ENCODE data around the gene TFF2.

The TFF2 gene

GRCh38 chr21:42384156-42384945 is 33.6 kb upstream of the TFF2 start:
- DNase-seq (ENCODE audit: low read depth), result no peak
- no peak overlapping the region for H3K4me3 ChIP-seq (ENCODE audit: low read length)
- TF ChIP-seq CTCF (conservative IDR thresholded peaks at IDR 0.05; ENCODE audit: low read depth, low read length), result no peak

GRCh38 chr21:42383331-42383730 is 32.5 kb upstream of the TFF2 start:
- DNase-seq (ENCODE audit: low read depth), result no peak
- TF ChIP-seq CTCF (conservative IDR thresholded peaks at IDR 0.05; ENCODE audit: low read depth, low read length), result no peak
- no peak overlapping the region for H3K4me3 ChIP-seq (ENCODE audit: low read length)

GRCh38 chr21:42382915-42383314 is 32.1 kb upstream of the TFF2 start:
- no peak for DNase-seq (ENCODE audit: low read depth)
- no peak overlapping the region for H3K4me3 ChIP-seq (ENCODE audit: low read length)

GRCh38 chr21:42381347-42381984 is 30.7 kb upstream of the TFF2 start:
- peak; percentile 66 for TF ChIP-seq CTCF (conservative IDR thresholded peaks at IDR 0.05; ENCODE audit: low read depth, low read length)
- DNase-seq (ENCODE audit: low read depth), result no peak
- H3K4me3 ChIP-seq (ENCODE audit: low read length), result no peak overlapping the region

More at GRCh38 chr21:42382915-42383314, 32.1 kb upstream of the TFF2 start:
- no peak for TF ChIP-seq CTCF (conservative IDR thresholded peaks at IDR 0.05; ENCODE audit: low read depth, low read length)

- no peak for DNase-seq (ENCODE audit: low read depth)
- no peak overlapping the region for H3K4me3 ChIP-seq (ENCODE audit: low read length)
- TF ChIP-seq CTCF (conservative IDR thresholded peaks at IDR 0.05; ENCODE audit: low read depth, low read length), result no peak
Observed at GRCh38 chr21:42379426-42380215, 28.8 kb upstream of the TFF2 start.

GRCh38 chr21:42378418-42378817 is 27.6 kb upstream of the TFF2 start:
- H3K4me3 ChIP-seq (ENCODE audit: low read length), result no peak overlapping the region
- TF ChIP-seq CTCF (conservative IDR thresholded peaks at IDR 0.05; ENCODE audit: low read depth, low read length), result no peak
- no peak for DNase-seq (ENCODE audit: low read depth)

All from retinal pigment epithelial cell (primary cell).